MV-4-11 (cell line): ENCODE results near the gene AGER.

Experiments
- DNase-seq: peaks from one replicate; lab custom pipeline; 2025; lab: John Stamatoyannopoulos, UW

The AGER gene

DNA sequence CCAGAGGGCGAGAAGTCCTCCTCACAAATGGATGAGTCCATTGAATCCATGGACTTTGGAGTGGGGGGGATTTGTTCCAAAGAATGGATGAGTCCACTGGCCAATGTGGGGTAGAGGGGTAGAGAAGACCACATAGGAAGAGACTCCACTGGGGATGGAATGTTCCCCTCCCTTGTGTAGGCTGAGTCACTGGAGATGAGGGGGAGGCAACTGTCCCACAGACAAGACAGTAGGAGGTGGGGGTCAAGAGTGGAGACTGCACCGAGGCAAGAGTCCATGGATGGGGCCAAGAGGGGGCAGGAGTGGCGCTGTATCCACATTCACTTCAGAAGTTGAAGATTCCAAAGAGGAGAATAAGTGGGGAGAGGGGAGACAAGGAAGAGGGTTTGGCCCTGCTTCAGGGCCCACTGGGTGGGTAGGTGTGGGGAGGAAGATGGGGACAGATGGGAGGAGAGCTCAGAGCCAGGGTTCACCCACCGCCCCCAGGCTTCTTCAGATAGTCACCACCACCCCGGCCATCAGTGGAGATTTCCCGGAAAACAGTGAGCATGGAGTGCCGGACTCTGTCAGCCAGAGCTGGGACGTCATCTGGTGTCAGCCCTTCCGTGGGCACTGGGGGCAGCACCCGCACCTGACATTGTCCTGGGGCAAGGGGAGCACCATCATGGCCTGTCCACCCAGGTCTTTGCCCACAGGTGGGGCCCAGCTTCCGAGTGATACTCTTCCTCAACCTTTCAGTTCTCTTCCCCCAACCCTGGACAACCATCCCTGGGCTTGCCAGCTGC is 15.1 kb downstream of the AGER start:
- DNase-seq: no peak

DNA sequence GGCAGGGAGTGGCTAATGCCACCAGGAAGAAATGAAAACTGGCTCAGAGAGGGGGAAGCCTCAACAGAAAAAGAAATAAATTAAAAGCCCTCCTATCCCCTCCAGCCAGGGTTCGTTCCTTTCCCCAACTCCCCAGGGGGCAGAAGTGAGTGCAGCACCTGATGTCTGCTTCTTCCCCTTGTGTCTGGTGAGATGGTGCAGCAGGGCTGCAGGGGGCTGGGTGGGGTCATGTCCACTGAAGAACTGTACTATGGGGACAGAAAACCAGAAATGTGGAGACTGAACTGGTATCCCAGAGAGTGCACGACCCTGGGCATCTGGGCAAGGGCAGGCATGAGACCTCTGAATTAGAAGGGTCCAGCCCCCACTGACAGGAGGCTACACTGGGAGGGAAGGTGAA is 15.7 kb downstream of the AGER start:
- no peak for DNase-seq

DNA sequence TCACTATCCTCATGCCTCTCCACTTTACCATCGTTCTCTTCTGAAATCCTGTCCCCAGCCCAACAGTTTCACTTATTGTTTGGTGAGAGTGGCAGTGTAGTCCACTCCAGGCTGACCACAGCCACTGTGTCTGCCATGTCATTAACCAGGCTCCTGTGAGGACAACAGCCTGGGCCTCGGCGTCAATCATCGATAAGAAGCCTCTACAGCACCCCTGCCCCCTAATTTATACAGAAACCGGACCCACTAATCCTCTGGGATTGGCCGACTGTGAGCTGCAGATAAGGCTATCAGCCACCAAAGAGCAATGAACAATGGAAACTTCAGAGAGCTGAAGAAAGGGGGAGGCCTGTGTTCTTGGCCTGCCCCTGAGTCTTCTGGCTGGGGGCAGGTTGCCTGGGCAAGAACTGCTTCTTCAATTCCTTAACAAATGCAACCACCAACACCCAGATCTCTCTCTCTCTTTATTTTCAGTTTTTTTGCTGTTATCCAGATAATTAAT is 16.2 kb downstream of the AGER start:
- no peak for DNase-seq

DNA sequence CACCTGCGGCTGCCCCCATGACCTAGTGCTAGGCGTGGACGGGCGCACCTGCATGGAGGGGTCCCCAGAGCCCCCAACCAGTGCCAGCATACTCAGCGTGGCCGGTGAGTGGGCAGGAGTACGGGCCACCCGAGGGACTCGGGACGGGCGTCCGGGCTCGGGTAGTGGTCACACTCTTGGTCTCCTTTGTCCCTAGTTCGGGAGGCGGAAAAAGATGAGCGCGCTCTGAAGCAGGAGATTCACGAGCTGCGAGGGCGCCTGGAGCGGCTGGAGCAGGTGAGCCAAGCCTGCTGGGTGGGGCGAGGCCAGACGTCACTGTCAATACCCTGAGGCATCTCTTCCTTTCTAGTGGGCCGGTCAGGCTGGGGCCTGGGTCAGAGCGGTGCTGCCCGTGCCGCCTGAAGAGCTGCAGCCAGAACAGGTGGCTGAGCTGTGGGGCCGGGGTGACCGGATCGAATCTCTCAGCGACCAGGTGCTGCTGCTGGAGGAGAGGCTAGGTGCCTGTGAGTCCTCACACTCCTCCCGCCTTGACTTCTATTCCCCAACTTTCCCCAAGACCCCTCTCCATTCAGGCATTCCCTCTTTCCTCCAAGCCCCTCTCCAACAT is 16.8 kb downstream of the AGER start:
- no peak for DNase-seq

DNA sequence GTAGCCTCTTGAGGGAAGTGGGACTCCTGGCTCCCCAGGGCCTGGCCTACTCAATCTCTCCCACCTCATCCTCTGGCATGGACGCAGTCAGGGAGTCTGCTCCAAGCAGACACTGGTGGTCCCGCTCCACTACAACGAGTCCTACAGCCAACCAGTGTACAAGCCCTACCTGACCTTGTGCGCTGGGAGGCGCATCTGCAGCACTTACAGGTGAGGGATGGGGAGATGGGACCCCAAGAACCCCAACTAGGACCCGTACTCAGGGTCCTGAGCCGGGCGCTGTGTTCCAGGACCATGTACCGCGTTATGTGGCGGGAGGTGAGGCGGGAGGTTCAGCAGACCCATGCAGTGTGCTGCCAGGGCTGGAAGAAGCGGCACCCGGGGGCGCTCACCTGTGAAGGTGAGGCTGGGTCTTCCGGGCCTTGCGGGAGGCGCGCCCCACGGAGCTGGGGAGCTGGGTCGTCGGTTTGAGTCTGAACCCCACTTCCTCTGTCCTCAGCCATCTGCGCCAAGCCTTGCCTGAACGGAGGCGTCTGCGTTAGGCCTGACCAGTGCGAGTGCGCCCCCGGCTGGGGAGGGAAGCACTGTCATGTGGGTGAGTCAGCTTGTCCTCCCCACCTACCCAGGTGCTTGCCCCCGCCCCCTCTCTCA is 17.5 kb downstream of the AGER start:
- DNase-seq: no peak

DNA sequence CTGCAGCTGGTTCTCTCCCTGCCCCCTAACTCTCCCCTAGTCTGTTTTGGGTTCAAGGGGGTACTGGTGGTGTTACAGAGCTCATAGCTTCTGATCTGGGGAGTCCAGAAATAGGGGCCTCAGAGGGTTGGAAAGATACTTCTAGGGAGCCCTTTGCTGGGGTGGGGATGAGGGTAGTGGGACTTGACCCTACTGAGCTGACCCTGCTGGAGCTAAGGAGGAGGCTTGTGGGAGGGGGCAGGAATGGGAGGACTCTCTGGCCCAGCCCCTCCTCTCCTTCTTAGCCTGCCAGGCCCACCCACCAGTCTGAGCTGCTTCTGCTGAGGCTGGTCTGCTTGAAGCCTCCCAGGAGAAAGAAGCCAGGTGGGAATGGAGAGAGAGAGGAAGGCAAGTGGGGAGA is 19.8 kb downstream of the AGER start, which contains the start of gene EGFL8:
Gene EGFL8 (plus strand): TSS at position 301 of the 400 bp plus-strand sequence. CDS start 1,571 bp downstream, outside the sequence.
- DNase-seq: no peak

DNA sequence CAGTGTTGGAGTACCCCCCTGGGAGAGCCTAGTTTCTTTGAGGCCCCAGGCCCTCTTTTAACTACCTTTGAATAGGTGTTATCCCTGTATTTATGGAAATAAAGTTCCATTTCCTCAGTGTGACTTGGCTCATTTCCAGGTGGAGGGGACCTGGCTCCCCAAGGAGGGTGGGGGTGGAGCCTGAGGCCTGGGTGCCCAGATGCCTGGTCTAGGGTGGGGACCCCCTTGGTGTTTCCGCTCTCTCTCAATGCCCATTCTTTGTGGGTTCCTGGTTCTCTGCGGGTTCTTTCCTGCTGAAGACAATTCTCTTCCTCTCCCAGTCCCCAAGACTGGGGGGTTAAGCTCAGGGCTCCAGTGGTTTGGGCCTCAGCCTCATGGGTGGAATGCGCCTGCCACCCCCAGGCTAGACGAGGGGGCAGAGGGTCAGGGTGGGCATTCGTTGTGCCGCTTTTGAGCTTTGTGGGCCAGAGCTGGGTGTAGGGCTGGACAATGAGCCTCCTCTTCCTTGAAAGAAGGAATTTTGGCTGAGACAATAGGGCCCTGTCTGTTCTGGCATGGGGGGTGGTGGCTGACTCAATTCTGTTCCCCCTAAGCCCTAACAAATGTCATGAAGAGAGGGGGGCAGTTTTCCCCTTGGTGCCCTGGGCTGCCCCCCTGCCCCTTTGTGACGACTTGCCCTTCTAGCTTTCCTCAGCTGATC is 20.3 kb downstream of the AGER start:
- no peak for DNase-seq

DNA sequence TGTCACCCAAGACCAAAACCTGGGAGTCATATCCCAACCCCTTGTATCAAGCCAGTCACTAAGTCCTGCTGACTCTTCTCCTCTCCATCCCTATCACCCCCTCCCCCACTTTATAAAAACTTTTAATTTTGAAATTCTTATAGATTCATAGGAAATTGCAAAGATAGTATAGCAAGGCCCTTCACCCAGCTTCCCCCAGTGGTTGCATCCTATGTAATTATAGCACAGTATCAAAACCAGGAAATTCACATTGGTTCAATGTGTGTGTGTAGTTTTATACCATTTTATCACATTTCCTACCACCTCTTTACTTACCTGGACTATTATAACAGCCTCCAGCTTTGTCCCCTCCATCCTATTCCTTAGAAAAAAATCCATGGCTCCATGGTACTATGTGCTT is 26.0 kb downstream of the AGER start:
- DNase-seq: no peak

DNA sequence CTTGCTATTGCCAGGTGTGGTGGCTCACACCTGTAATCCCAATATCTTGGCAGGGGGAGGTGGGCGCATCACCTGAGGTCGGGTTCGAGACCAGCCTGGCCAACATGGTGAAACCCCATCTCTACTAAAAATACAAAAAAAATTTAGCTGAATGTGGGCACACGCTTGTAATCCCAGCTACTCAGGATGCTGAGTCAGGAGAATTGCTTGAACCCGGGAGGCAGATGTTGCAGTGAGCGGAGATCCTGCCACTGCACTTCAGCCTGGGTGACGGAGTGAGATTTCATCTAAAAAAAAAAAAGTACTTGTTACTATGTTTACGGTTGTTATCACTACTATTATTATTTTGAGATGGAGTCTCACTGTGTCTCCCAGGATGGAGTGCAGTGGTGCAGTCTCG is 27.2 kb downstream of the AGER start:
- DNase-seq: no peak

DNA sequence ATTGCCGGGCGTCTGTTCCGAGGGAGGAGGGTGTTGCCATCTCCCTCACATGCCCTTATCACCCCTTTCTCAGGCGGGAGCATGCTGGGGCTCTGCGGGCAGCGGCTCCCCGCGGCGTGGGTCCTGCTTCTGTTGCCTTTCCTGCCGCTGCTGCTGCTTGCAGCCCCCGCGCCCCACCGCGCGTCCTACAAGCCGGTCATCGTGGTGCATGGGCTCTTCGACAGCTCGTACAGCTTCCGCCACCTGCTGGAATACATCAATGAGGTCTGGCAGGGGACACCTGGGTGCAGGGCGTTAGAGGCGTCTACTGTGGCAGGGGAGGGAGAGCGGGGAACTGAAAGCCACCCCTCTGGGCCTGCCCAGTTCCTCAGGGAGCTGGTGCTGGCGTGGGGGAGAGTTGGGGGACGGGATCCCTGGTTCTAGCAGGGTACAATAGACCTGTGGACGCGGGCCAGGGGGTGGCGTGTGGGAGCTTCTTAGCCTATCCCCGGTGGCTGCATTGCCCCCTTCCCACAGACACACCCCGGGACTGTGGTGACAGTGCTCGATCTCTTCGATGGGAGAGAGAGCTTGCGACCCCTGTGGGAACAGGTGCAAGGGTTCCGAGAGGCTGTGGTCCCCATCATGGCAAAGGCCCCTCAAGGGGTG is 29.4 kb downstream of the AGER start:
- DNase-seq: no peak

DNA sequence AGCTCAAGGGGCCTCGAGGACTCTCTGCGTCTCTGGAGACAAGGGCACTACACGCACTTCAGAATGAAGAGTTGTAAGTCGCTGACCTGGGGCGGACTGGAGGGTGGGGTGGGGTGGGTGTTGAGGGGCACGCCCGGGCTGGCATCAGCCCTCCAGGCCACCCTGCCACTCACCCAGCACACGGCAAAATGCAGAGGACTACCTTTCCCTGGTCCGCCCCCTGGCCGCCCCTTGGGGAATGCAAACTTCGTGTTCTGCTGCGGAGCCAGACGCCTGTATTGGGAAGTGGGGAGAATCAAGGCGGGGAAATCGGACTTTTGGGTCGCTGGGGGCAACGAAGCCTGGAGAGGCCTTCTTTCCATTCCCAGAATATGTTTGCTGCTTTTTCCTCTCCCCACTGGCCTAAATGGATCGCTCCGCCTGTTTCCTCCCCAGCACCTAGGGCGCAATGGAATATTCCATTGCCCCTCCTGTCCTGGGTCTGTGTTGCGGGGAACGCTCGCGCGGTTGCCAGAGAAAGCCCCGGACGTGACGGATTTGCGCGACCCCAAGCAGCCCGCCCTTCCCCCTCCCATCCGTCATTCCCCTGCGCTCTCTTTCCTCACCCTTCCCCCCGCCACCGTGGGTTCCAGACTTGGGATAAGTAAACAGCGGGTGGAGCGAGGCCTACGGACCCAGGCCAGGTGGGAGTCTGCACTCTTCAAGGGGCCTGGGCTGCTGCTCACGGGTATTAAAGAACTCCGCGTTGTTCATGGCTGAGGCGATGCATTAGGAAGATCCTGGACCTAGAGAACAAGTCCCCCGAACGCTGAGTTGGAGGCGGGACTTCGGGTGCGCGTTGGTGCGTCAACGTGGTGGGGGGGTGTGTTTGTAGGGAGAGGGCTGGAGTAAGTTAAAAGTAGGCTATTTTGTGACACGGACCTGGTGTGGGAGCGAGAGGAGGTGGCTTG is 30.2 kb downstream of the AGER start, which contains the start of gene PPT2:
Gene PPT2 (plus strand): TSS at position 578 of the 950 bp plus-strand sequence. CDS start 454 bp downstream, outside the sequence.
- no peak for DNase-seq

DNA sequence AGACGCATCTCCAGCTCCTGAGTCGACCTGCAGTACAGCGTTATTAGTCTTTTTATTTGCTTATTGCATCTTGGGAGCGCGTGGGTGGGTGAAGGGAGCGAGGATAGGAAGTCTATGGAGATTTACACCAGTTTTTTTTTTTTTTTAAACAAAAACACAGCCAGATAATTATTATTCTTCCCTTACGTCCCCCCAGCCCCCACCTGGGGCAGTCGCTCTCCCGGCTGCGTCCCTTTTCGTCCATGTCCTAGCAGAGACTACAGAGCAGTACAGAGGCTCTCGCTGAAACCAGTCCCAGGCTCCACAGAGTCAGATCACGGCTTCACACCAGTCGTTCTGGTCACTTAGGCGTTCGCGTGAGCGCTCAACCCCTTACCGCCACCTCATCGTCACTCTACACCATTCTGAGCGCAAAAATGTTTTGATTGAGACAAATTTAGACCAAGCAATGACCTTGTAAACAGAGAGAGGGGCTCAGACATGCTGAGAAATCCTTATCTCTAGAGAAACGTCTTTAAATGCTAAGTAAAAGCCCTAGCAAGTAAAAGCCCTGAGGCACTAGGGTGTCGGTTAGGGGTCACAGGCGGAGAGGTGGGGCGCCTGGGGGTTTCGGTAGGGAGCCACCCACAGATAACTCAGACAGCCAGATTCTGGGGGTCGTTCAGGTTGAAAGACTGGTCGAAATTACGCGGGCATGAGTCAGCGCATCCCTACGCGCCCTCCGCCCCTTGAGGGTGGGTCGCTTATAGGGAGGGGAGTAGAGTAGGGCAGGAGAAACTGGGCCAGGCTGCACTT is 31.1 kb downstream of the AGER start:
- no peak for DNase-seq

DNA sequence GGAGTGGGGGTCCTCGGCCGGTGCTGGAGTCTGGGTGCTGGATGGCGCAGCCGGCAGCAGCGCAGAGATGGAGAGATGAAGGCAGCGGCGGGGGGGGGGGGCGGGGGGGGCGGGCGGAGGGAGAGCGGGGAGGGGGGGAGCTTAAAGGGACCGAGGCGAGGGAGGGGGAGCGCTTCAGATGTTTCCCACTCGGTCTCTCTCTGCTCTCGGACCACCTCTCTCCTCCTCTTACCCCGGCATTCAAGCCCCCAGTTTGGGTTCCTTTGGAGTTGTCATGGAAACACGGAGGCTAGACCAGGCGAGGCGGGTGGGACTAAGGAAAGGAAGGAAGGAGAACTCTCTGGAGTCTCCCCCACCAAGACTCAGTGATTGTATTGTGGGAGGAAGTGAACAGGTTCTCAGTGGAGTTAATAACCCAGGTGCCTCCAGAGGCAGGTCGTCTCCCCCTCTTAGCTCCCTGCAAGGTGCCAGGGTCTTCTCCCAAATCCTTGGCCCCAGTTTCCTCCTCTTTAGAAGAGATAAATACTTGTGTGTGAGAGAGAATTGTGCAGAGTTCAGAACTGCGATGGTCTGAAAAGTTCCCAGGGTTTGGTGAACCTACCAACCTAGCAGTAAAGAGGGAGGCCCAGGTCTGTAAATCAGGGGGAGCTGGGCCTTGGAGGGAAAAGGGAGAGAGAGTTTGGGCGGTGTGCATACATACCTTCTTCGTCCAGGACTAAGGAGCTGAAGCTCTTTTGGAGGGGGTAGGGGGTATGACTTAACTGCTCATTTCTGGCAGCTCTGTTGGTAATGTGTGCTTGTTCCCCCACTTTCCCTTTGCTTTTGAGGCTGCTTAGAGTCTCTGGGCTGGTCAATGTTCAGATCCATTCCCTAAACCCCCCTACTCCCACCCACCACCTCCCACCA is 31.9 kb downstream of the AGER start, which contains the start of gene PRRT1:
Gene PRRT1 (minus strand): TSS at position 77 of the 906 bp plus-strand sequence. CDS start 112 bp downstream, outside the sequence.
- DNase-seq: no peak

DNA sequence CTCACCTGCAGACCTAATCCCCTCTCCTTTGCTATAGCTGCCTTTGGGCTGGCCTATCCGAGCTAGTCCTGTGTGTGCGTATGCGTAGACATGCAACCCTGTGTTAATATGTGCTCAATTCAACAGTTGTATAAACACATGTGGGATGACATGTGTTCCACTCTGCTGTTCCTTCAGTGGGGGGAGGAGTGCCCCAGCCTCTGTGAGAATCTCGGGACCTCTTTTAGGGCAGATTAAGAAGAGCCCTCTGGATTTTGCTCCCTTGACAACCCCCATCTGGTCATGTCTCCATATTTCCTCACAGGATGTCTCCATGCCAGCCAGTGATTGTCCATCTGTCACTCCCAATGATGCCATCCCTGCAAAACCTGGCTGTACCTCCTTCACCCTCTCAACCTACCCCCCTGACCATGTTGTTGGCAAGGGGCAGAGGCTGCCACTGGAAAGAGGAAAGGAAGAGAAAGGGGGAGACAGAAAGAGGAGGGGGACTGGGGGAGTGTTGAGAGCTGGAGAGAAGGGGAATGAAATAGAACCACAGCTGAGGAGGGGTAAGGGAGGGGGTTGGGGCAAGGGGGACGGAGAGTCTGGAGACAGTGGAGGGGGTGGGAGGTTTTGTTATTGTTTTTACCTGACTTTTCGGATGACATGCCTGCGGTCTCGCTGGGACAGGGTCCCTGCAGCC is 32.7 kb downstream of the AGER start:
- no peak for DNase-seq

DNA sequence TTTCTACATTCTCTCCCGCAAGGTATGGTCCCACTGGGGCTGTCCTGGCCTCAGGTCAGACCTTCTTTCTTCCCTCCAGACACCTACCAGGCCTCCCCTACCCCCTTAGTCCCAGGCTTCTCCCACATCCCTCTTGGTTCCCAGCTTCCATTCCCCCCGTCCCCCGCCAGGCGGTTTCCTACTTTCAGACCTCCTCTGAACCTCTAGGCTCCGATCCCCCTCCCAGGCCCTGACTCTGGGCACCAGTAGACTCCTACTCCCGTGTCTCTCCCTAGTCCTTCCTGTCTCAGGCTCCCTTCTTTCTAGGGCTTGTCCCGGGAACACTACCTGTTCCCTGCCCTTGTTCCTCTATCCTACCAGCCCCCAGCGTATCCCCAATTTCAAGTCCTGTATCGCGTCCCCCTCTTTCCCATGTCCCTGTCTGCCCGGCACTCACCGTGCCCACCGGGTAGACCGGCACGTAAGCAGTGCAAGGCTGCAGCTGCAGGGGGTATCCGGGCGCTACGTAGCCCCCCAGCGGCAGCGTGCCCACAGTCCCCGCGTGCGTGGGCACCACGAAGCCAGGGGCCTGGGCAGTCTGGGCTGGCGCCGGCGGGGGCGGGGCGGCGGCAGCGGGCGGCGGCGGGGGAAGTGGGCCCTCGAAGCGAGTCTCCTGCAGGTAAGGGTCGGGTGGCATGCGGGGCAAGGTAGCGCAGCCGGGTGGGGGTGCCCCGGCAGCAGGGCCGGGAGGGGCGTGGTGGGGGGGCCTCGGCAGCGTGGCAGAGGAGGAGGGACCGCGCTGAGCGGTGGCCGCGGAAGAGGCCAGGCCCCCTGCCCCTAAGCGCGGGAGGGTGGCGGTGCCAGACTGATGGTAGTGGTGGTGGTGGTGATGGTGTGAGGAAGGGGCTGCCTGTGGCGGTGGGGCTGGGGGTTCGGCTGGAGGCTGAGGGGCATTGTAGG is 33.9 kb downstream of the AGER start:
- DNase-seq: no peak

DNA sequence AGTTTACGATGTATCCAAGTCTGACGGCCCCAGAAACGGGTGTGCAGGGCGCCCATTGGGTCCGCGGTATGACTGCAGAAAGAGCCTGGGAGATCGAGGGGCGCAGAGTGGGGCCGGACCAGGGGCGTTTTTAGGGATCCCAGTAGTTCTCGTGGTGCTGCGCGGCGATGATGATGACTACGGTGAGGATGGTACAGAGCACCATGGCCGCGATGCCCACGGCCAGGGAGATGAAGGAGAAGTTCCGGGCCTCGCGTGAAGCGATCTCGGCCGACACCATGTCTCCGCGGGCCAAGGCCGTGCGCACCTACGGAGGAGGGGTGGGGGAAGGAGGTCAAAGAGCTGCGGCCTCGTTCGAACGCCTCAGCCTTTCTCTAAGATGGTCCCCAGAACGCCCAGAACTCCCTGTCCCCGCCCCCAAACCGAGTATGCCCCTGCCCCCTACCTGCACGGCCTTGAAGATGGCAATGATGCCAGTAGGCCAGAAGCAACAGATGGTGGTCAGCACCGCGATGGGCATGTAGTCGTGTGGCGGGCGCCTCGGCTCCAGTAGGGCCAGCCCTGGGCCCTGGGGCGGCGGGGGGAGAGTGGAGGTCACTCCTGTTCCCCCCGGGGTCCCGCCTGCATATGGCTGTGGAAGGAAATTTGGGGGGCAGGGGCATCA is 34.8 kb downstream of the AGER start:
- no peak for DNase-seq
